ENCODE data around the gene ADIPOR1.

Gene ADIPOR1

GRCh38 chr1:202954057-202954745, 3.9 kb downstream of the ADIPOR1 start:
- Histone ChIP-seq H3K27me3 (ENCODE audit: insufficient read depth, low read length) (no peaks in the 10 kb centered on the region), H3K4me1 (ENCODE audit: insufficient read depth, low read length) (peaks cover 4% of the 10 kb centered on the region; the same call in 1 of the 2 replicates), H3K36me3 (ENCODE audit: insufficient read depth, low read length) (peaks cover 15% of the 10 kb centered on the region), H3K27ac (ENCODE audit: low read depth, low read length) (no peak overlapping the region), H3K4me3 (ENCODE audit: low read length) (no peak overlapping the region), H3K9ac (ENCODE audit: low read depth, low read length) (no peak overlapping the region), H3K9me3 (ENCODE audit: insufficient read depth, low read depth, low read length) (no peaks in the 10 kb centered on the region)
- WGBS = 89% methylated on average over 6 of the region's 6 CpGs

- Histone ChIP-seq H3K4me1 (ENCODE audit: insufficient read depth, low read length) (peaks cover 4% of the 10 kb centered on the region; the same call in 1 of the 2 replicates), H3K4me3 (ENCODE audit: low read length) (no peak overlapping the region), H3K27ac (ENCODE audit: low read depth, low read length) (no peak overlapping the region), H3K27me3 (ENCODE audit: insufficient read depth, low read length) (no peaks in the 10 kb centered on the region), H3K9me3 (ENCODE audit: insufficient read depth, low read depth, low read length) (no peaks in the 10 kb centered on the region), H3K36me3 (ENCODE audit: insufficient read depth, low read length) (peaks cover 21% of the 10 kb centered on the region), H3K9ac (ENCODE audit: low read depth, low read length) (no peak overlapping the region)
These were observed 4.7 kb downstream of the ADIPOR1 start for GRCh38 chr1:202953392-202953791.

GRCh38 chr1:202952818-202953217, 5.3 kb downstream of the ADIPOR1 start:
- H3K9ac ChIP-seq (ENCODE audit: low read depth, low read length) = no peak overlapping the region
- H3K4me3 ChIP-seq (ENCODE audit: low read length) = no peak overlapping the region
- H3K27ac ChIP-seq (ENCODE audit: low read depth, low read length) = no peak overlapping the region

GRCh38 chr1:202952099-202952498, 6.0 kb downstream of the ADIPOR1 start:
- Histone ChIP-seq H3K9ac (ENCODE audit: low read depth, low read length) (no peak overlapping the region), H3K27ac (ENCODE audit: low read depth, low read length) (no peak overlapping the region), H3K36me3 (ENCODE audit: insufficient read depth, low read length) (peaks cover 31% of the 10 kb centered on the region), H3K4me1 (ENCODE audit: insufficient read depth, low read length) (peaks cover 3% of the 10 kb centered on the region; the same call in 1 of the 2 replicates), H3K9me3 (ENCODE audit: insufficient read depth, low read depth, low read length) (no peaks in the 10 kb centered on the region), H3K4me3 (ENCODE audit: low read length) (no peak overlapping the region), H3K27me3 (ENCODE audit: insufficient read depth, low read length) (no peaks in the 10 kb centered on the region)
- WGBS = 100% methylated on average over 1 of the region's 1 CpG

More at GRCh38 chr1:202952818-202953217, 5.3 kb downstream of the ADIPOR1 start:
- Histone ChIP-seq H3K4me1 (ENCODE audit: insufficient read depth, low read length) (peaks cover 4% of the 10 kb centered on the region; the same call in 1 of the 2 replicates), H3K9me3 (ENCODE audit: insufficient read depth, low read depth, low read length) (no peaks in the 10 kb centered on the region), H3K36me3 (ENCODE audit: insufficient read depth, low read length) (peaks cover 27% of the 10 kb centered on the region), H3K27me3 (ENCODE audit: insufficient read depth, low read length) (no peaks in the 10 kb centered on the region)
- 93% methylated on average over 4 of the region's 4 CpGs for WGBS

GRCh38 chr1:202951437-202951836, 6.7 kb downstream of the ADIPOR1 start:
- 98% methylated on average over 2 of the region's 2 CpGs for WGBS
- H3K4me1 ChIP-seq (ENCODE audit: insufficient read depth, low read length) = no peaks in the 10 kb centered on the region
- H3K36me3 ChIP-seq (ENCODE audit: insufficient read depth, low read length) = peaks cover 34% of the 10 kb centered on the region
- no peaks in the 10 kb centered on the region for H3K9me3 ChIP-seq (ENCODE audit: insufficient read depth, low read depth, low read length)
- no peak overlapping the region for H3K9ac ChIP-seq (ENCODE audit: low read depth, low read length)
- no peak overlapping the region for H3K27ac ChIP-seq (ENCODE audit: low read depth, low read length)
- no peaks in the 10 kb centered on the region for H3K27me3 ChIP-seq (ENCODE audit: insufficient read depth, low read length)
- no peak overlapping the region for H3K4me3 ChIP-seq (ENCODE audit: low read length)

GRCh38 chr1:202945483-202945882, 12.6 kb downstream of the ADIPOR1 start:
- Histone ChIP-seq H3K36me3 (ENCODE audit: insufficient read depth, low read length) (peaks cover 84% of the 10 kb centered on the region), H3K27ac (ENCODE audit: low read depth, low read length) (no peak overlapping the region), H3K9ac (ENCODE audit: low read depth, low read length) (no peak overlapping the region), H3K27me3 (ENCODE audit: insufficient read depth, low read length) (no peaks in the 10 kb centered on the region), H3K9me3 (ENCODE audit: insufficient read depth, low read depth, low read length) (no peaks in the 10 kb centered on the region), H3K4me3 (ENCODE audit: low read length) (no peak overlapping the region), H3K4me1 (ENCODE audit: insufficient read depth, low read length) (no peaks in the 10 kb centered on the region)
- 87% methylated on average over 2 of the region's 2 CpGs for WGBS

- H3K4me1 ChIP-seq (ENCODE audit: insufficient read depth, low read length) = no peaks in the 10 kb centered on the region
- H3K27me3 ChIP-seq (ENCODE audit: insufficient read depth, low read length) = no peaks in the 10 kb centered on the region
- no peaks in the 10 kb centered on the region for H3K9me3 ChIP-seq (ENCODE audit: insufficient read depth, low read depth, low read length)
- WGBS = 94% methylated on average over 5 of the region's 5 CpGs
- H3K9ac ChIP-seq (ENCODE audit: low read depth, low read length) = no peak overlapping the region
- no peak overlapping the region for H3K4me3 ChIP-seq (ENCODE audit: low read length)
- no peak overlapping the region for H3K27ac ChIP-seq (ENCODE audit: low read depth, low read length)
- peaks cover 80% of the 10 kb centered on the region for H3K36me3 ChIP-seq (ENCODE audit: insufficient read depth, low read length)
These were observed 13.6 kb downstream of the ADIPOR1 start for GRCh38 chr1:202944438-202944921.

GRCh38 chr1:202942426-202942825, 15.7 kb downstream of the ADIPOR1 start:
- WGBS = no CpG with 5 or more reads among the region's 1 CpG
- no peak overlapping the region for H3K9ac ChIP-seq (ENCODE audit: low read depth, low read length)
- H3K4me1 ChIP-seq (ENCODE audit: insufficient read depth, low read length) = no peaks in the 10 kb centered on the region
- H3K27ac ChIP-seq (ENCODE audit: low read depth, low read length) = no peak overlapping the region
- H3K9me3 ChIP-seq (ENCODE audit: insufficient read depth, low read depth, low read length) = no peaks in the 10 kb centered on the region
- no peaks in the 10 kb centered on the region for H3K27me3 ChIP-seq (ENCODE audit: insufficient read depth, low read length)
- H3K4me3 ChIP-seq (ENCODE audit: low read length) = no peak overlapping the region
- H3K36me3 ChIP-seq (ENCODE audit: insufficient read depth, low read length) = peaks cover 63% of the 10 kb centered on the region

GRCh38 chr1:202941372-202941771, 16.7 kb downstream of the ADIPOR1 start:
- no peaks in the 10 kb centered on the region for H3K9me3 ChIP-seq (ENCODE audit: insufficient read depth, low read depth, low read length)
- no peak overlapping the region for H3K9ac ChIP-seq (ENCODE audit: low read depth, low read length)
- no peak overlapping the region for H3K4me3 ChIP-seq (ENCODE audit: low read length)
- H3K4me1 ChIP-seq (ENCODE audit: insufficient read depth, low read length) = no peaks in the 10 kb centered on the region
- 93% methylated on average over 4 of the region's 4 CpGs for WGBS
- H3K36me3 ChIP-seq (ENCODE audit: insufficient read depth, low read length) = peaks cover 60% of the 10 kb centered on the region
- H3K27ac ChIP-seq (ENCODE audit: low read depth, low read length) = no peak overlapping the region
- H3K27me3 ChIP-seq (ENCODE audit: insufficient read depth, low read length) = no peaks in the 10 kb centered on the region

- no peak overlapping the region for H3K27ac ChIP-seq (ENCODE audit: low read depth, low read length)
- H3K9me3 ChIP-seq (ENCODE audit: insufficient read depth, low read depth, low read length) = no peaks in the 10 kb centered on the region
- no peaks in the 10 kb centered on the region for H3K27me3 ChIP-seq (ENCODE audit: insufficient read depth, low read length)
- peaks cover 52% of the 10 kb centered on the region for H3K36me3 ChIP-seq (ENCODE audit: insufficient read depth, low read length)
- no peak overlapping the region for H3K9ac ChIP-seq (ENCODE audit: low read depth, low read length)
- no peak overlapping the region for H3K4me3 ChIP-seq (ENCODE audit: low read length)
- no peaks in the 10 kb centered on the region for H3K4me1 ChIP-seq (ENCODE audit: insufficient read depth, low read length)
These were observed 17.6 kb downstream of the ADIPOR1 start for GRCh38 chr1:202940561-202940960.

GRCh38 chr1:202938287-202938925, 19.7 kb downstream of the ADIPOR1 start:
- H3K27me3 ChIP-seq (ENCODE audit: insufficient read depth, low read length) = no peaks in the 10 kb centered on the region
- H3K27ac ChIP-seq (ENCODE audit: low read depth, low read length) = no peak overlapping the region
- no peaks in the 10 kb centered on the region for H3K4me1 ChIP-seq (ENCODE audit: insufficient read depth, low read length)
- 90% methylated on average over 5 of the region's 5 CpGs for WGBS
- H3K4me3 ChIP-seq (ENCODE audit: low read length) = no peak overlapping the region
- H3K9me3 ChIP-seq (ENCODE audit: insufficient read depth, low read depth, low read length) = no peaks in the 10 kb centered on the region
- H3K9ac ChIP-seq (ENCODE audit: low read depth, low read length) = no peak overlapping the region
- H3K36me3 ChIP-seq (ENCODE audit: insufficient read depth, low read length) = peaks cover 30% of the 10 kb centered on the region
